GM23338 (cell line): ENCODE results near the gene F7. TPM values are rescaled to one million over a fixed set of nuclear protein-coding genes. Genes with fewer than 3 reads are reported as not detected.

Source experiments
- ATAC-seq: fragments of 200-7000 bp; cut with Tn5 transposase; 3 replicates; pipeline ENCODE4 v1.9.1; 2020
- DNase-seq: peaks from one replicate; pipeline ENCODE4 v3.0.0-alpha.2; 2015; ENCODE audit warnings: low spot score
- H2AFZ ChIP-seq: fragments of 200-600 bp; sonication (generic); 2 replicates; pipeline ENCODE4 v1.8.0; 2016; ENCODE audit warnings: antibody characterized with exemption, mild to moderate bottlenecking, moderate library complexity
- H3F3A ChIP-seq: fragments of 200-600 bp; sonication (generic); replicated peaks from 2 replicates; pipeline ENCODE4 v1.8.0; 2017; ENCODE audit warnings: antibody characterized with exemption, mixed run types, low read depth
- H3K27ac ChIP-seq: fragments of 200-600 bp; sonication (generic); 2 replicates; pipeline ENCODE4 v1.6.1; 2016; ENCODE audit warnings: low read depth
- H3K27me3 ChIP-seq: fragments of 200-600 bp; sonication (generic); 2 replicates; pipeline ENCODE4 v1.8.0; 2016; ENCODE audit warnings: mild to moderate bottlenecking, mixed run types, moderate library complexity; ENCODE audit not compliant: insufficient read depth
- H3K36me3 ChIP-seq: fragments of 200-600 bp; sonication (generic); 2 replicates; pipeline ENCODE4 v1.8.0; 2016; ENCODE audit warnings: mild to moderate bottlenecking; ENCODE audit not compliant: insufficient read depth
- H3K4me1 ChIP-seq: fragments of 200-600 bp; sonication (generic); 2 replicates; pipeline ENCODE4 v1.8.0; 2016; ENCODE audit warnings: mild to moderate bottlenecking, moderate library complexity; ENCODE audit not compliant: insufficient read depth
- H3K4me2 ChIP-seq: fragments of 200-600 bp; sonication (generic); 2 replicates; pipeline ENCODE4 v1.7.1; 2017; ENCODE audit warnings: mixed run types
- H3K4me3 ChIP-seq: fragments of 200-600 bp; sonication (generic); 2 replicates; pipeline ENCODE4 v1.6.1; 2016; ENCODE audit warnings: mixed run types
- H3K79me2 ChIP-seq: fragments of 200-600 bp; sonication (generic); replicated peaks from 2 replicates; pipeline ENCODE4 v1.8.0; 2017; ENCODE audit warnings: mild to moderate bottlenecking; ENCODE audit not compliant: insufficient read depth
- H3K9me2 ChIP-seq: fragments of 200-600 bp; sonication (generic); 2 replicates; pipeline ENCODE4 v1.8.0; 2017; ENCODE audit not compliant: insufficient read depth
- H4K20me1 ChIP-seq: fragments of 200-600 bp; sonication (generic); replicated peaks from 2 replicates; pipeline ENCODE4 v1.8.0; 2017; ENCODE audit warnings: mild to moderate bottlenecking; ENCODE audit not compliant: insufficient read depth
- H3K27ac Mint-ChIP-seq: 2 replicates; pipeline ENCODE4 v1.8.0; 2020; ENCODE audit warnings: inconsistent platforms, mild to moderate bottlenecking, moderate library complexity, mixed read lengths
- H3K27me3 Mint-ChIP-seq: 3 replicates; pipeline ENCODE4 v1.8.0; 2022; ENCODE audit warnings: low read depth, mild to moderate bottlenecking, moderate library complexity, mixed read lengths, inconsistent platforms; ENCODE audit not compliant: insufficient read depth, poor library complexity
- H3K36me3 Mint-ChIP-seq: 3 replicates; pipeline ENCODE4 v1.8.0; 2021; ENCODE audit warnings: low read depth, mild to moderate bottlenecking, inconsistent platforms, moderate library complexity, mixed read lengths
- H3K4me1 Mint-ChIP-seq: 3 replicates; pipeline ENCODE4 v1.8.0; 2020; ENCODE audit warnings: mild to moderate bottlenecking, inconsistent platforms, mixed read lengths
- H3K4me3 Mint-ChIP-seq: 3 replicates; pipeline ENCODE4 v1.8.0; 2021; ENCODE audit warnings: moderate library complexity, mild to moderate bottlenecking, inconsistent platforms, mixed read lengths
- H3K9me3 Mint-ChIP-seq: 3 replicates; pipeline ENCODE4 v1.8.0; 2020; ENCODE audit warnings: moderate library complexity, mild to moderate bottlenecking, inconsistent platforms, mixed read lengths
- CREB1 ChIP-seq: fragments of 250-450 bp; sonication (Bioruptor Pico); IDR thresholded peaks from 2 replicates; pipeline ENCODE4 v1.5.0; 2020; ENCODE audit warnings: low read depth, mild to moderate bottlenecking, moderate library complexity
- EZH2 ChIP-seq: fragments of 200-600 bp; sonication (generic); IDR thresholded peaks from one replicate; pipeline ENCODE4 v1.8.0; 2017; ENCODE audit warnings: antibody characterized with exemption, mild to moderate bottlenecking, low read depth; ENCODE audit not compliant: unreplicated experiment
- EZH2phosphoT487 ChIP-seq: fragments of 200-600 bp; sonication (generic); IDR thresholded peaks from one replicate; pipeline ENCODE4 v1.8.1; 2018; ENCODE audit warnings: antibody characterized with exemption; ENCODE audit not compliant: unreplicated experiment
- NANOG ChIP-seq: IDR thresholded peaks from 2 replicates; pipeline ENCODE4 v1.6.1; 2016; ENCODE audit warnings: antibody characterized with exemption, borderline replicate concordance
- POLR2AphosphoS5 ChIP-seq: IDR thresholded peaks from 2 replicates; pipeline ENCODE4 v1.6.1; 2016; ENCODE audit warnings: antibody characterized with exemption, low read depth
- STAT1 ChIP-seq: IDR thresholded peaks from one replicate; pipeline ENCODE4 v1.6.1; 2016; ENCODE audit warnings: antibody characterized with exemption; ENCODE audit not compliant: unreplicated experiment
- polyA plus RNA-seq: library from polyadenylated mRNA; unstranded; fragments of >200 nt; fragmentation: Nextera tagmentation; extraction: Ambion mirVana; gene quantifications from 2 replicates; pipeline ENCODE4 v1.2.1, GENCODE V29; 2016
- total RNA-seq: library from RNA; depleted of rRNA; stranded (reverse); fragments of >200 nt; shearing (Covaris generic); gene quantifications from 2 replicates; pipeline ENCODE4 v1.2.3, GENCODE V29; 2014
- TF ChIP-seq, protein P1 (sequence below): fragments of 250-450 bp; sonication (Bioruptor Pico); IDR thresholded peaks from 2 replicates; pipeline ENCODE4 v1.5.0; 2020; ENCODE audit warnings: mild to moderate bottlenecking, moderate library complexity
- TF ChIP-seq, protein P2 (sequence below): IDR thresholded peaks from one replicate; pipeline ENCODE4 v1.6.1; 2018; ENCODE audit warnings: antibody characterized with exemption; ENCODE audit not compliant: unreplicated experiment

Gene F7
- total and polyA plus RNA-seq, 2 experiments from 2014 or later = 0.16 to 0.24 TPM

DNA sequence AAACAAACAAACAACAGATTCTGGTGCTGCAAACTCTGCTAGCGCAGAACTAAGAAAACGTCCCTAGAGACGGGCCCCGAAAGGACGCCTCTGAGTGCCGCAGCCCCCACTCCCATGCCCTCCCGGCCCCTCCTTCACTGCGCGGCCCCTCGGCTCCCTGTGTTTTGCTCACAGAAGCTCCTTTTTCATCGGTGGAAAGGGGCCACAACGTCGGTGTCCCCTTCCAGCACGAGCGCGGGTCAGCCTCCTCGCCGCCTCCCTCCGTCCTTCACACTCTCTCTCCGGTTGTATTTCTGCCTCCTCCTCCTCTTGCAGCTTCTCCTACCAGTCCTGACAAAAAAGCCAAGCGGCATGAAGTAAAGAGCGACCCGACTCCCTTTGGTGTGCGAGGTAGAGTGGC lies 14.8 kb upstream of the F7 start (continued):
- TF ChIP-seq, protein P1, sequence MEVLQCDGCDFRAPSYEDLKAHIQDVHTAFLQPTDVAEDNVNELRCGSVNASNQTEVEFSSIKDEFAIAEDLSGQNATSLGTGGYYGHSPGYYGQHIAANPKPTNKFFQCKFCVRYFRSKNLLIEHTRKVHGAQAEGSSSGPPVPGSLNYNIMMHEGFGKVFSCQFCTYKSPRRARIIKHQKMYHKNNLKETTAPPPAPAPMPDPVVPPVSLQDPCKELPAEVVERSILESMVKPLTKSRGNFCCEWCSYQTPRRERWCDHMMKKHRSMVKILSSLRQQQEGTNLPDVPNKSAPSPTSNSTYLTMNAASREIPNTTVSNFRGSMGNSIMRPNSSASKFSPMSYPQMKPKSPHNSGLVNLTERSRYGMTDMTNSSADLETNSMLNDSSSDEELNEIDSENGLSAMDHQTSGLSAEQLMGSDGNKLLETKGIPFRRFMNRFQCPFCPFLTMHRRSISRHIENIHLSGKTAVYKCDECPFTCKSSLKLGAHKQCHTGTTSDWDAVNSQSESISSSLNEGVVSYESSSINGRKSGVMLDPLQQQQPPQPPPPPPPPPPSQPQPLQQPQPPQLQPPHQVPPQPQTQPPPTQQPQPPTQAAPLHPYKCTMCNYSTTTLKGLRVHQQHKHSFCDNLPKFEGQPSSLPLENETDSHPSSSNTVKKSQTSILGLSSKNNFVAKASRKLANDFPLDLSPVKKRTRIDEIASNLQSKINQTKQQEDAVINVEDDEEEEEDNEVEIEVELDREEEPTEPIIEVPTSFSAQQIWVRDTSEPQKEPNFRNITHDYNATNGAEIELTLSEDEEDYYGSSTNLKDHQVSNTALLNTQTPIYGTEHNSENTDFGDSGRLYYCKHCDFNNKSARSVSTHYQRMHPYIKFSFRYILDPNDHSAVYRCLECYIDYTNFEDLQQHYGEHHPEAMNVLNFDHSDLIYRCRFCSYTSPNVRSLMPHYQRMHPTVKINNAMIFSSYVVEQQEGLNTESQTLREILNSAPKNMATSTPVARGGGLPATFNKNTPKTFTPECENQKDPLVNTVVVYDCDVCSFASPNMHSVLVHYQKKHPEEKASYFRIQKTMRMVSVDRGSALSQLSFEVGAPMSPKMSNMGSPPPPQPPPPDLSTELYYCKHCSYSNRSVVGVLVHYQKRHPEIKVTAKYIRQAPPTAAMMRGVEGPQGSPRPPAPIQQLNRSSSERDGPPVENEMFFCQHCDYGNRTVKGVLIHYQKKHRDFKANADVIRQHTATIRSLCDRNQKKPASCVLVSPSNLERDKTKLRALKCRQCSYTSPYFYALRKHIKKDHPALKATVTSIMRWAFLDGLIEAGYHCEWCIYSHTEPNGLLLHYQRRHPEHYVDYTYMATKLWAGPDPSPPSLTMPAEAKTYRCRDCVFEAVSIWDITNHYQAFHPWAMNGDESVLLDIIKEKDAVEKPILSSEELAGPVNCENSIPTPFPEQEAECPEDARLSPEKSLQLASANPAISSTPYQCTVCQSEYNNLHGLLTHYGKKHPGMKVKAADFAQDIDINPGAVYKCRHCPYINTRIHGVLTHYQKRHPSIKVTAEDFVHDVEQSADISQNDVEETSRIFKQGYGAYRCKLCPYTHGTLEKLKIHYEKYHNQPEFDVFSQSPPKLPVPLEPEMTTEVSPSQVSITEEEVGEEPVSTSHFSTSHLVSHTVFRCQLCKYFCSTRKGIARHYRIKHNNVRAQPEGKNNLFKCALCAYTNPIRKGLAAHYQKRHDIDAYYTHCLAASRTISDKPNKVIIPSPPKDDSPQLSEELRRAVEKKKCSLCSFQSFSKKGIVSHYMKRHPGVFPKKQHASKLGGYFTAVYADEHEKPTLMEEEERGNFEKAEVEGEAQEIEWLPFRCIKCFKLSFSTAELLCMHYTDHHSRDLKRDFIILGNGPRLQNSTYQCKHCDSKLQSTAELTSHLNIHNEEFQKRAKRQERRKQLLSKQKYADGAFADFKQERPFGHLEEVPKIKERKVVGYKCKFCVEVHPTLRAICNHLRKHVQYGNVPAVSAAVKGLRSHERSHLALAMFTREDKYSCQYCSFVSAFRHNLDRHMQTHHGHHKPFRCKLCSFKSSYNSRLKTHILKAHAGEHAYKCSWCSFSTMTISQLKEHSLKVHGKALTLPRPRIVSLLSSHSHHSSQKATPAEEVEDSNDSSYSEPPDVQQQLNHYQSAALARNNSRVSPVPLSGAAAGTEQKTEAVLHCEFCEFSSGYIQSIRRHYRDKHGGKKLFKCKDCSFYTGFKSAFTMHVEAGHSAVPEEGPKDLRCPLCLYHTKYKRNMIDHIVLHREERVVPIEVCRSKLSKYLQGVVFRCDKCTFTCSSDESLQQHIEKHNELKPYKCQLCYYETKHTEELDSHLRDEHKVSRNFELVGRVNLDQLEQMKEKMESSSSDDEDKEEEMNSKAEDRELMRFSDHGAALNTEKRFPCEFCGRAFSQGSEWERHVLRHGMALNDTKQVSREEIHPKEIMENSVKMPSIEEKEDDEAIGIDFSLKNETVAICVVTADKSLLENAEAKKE = no peak
- TF ChIP-seq STAT1 (no peak), NANOG (no peak)

DNA sequence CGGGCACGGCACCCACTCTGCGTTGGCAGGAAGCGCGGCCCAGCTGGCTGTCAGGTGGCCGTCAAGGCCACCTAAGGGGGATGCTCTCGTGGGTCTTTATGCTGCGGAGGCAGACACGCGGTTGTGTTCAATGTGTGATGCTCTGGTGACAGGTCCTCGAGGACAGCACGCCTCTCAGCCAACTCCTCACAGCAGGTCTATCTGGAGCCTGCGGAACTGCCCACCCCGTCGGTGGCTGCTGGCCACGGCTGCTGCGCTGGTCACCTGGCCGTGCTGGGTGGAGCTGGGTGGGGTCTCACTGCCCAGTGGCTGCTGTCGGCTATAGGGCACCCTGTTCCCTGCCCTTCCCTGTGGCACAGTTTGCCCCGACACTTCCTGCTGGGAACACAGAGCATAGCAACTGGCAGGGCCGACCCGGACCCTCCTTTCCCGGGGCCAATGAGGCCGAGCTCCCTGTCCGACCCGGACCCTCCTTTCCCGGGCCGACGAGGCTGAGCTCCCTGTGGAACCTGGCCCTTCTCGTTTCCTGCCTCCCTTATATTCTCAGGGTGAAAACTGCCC lies 14.3 kb upstream of the F7 start:
- H3K79me2 ChIP-seq = no peaks in the 10 kb centered on the region
- no peak overlapping the region for H3K4me2 ChIP-seq
- H3K27me3 ChIP-seq = no peaks in the 10 kb centered on the region
- H3F3A ChIP-seq = 0 out of 2 replicates have a peak, but pooled peaks cover 4% of the 10 kb centered on the region
- H3K4me3 ChIP-seq = no peak overlapping the region
- H3K9me2 ChIP-seq = no peaks in the 10 kb centered on the region
- no peaks in the 10 kb centered on the region for H4K20me1 ChIP-seq
- no peak for DNase-seq
- H3K27ac ChIP-seq = no peak overlapping the region
- no peaks in the 10 kb centered on the region for H3K9me3 Mint-ChIP-seq
- H2AFZ ChIP-seq = no peak overlapping the region
- H3K4me1 ChIP-seq = no peaks in the 10 kb centered on the region
- no peak for ATAC-seq
- H3K36me3 Mint-ChIP-seq = peaks cover 3% of the 10 kb centered on the region; the same call in 1 of the 3 replicates
- H3K27me3 Mint-ChIP-seq = peaks cover 16% of the 10 kb centered on the region
- peaks cover 22% of the 10 kb centered on the region for H3K4me1 Mint-ChIP-seq
- no peak overlapping the region for H3K4me3 Mint-ChIP-seq
- H3K27ac Mint-ChIP-seq = no peak overlapping the region
- H3K36me3 ChIP-seq = no peaks in the 10 kb centered on the region
- TF ChIP-seq EZH2 = no peak
- no peak for TF ChIP-seq EZH2phosphoT487
- TF ChIP-seq, protein P2, sequence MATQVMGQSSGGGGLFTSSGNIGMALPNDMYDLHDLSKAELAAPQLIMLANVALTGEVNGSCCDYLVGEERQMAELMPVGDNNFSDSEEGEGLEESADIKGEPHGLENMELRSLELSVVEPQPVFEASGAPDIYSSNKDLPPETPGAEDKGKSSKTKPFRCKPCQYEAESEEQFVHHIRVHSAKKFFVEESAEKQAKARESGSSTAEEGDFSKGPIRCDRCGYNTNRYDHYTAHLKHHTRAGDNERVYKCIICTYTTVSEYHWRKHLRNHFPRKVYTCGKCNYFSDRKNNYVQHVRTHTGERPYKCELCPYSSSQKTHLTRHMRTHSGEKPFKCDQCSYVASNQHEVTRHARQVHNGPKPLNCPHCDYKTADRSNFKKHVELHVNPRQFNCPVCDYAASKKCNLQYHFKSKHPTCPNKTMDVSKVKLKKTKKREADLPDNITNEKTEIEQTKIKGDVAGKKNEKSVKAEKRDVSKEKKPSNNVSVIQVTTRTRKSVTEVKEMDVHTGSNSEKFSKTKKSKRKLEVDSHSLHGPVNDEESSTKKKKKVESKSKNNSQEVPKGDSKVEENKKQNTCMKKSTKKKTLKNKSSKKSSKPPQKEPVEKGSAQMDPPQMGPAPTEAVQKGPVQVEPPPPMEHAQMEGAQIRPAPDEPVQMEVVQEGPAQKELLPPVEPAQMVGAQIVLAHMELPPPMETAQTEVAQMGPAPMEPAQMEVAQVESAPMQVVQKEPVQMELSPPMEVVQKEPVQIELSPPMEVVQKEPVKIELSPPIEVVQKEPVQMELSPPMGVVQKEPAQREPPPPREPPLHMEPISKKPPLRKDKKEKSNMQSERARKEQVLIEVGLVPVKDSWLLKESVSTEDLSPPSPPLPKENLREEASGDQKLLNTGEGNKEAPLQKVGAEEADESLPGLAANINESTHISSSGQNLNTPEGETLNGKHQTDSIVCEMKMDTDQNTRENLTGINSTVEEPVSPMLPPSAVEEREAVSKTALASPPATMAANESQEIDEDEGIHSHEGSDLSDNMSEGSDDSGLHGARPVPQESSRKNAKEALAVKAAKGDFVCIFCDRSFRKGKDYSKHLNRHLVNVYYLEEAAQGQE = no peak
- no peak for TF ChIP-seq CREB1 (CRISPR knock-in tag)
- no peak for TF ChIP-seq STAT1
- TF ChIP-seq POLR2AphosphoS5 = no peak
